SK-N-SH treated with all-trans-retinoic acid at 6 μM for 48 hours (cell line): ENCODE results near the gene HGS.

Experiments used
- ATAC-seq: fragments of 200-7000 bp; cut with Tn5 transposase; 3 replicates; pipeline ENCODE4 v1.9.1; 2020; ENCODE audit warnings: mild to moderate bottlenecking, moderate library complexity
- BACH2 ChIP-seq: fragments of 250-450 bp; sonication (Bioruptor Pico); IDR thresholded peaks from 2 replicates; pipeline ENCODE4 v1.9.0; 2021; ENCODE audit warnings: mild to moderate bottlenecking, borderline replicate concordance
- CSDC2 ChIP-seq: fragments of 250-450 bp; sonication (Bioruptor Pico); IDR thresholded peaks from 2 replicates; pipeline ENCODE4 v1.5.0; 2020; ENCODE audit warnings: mild to moderate bottlenecking, moderate library complexity
- CSRNP3 ChIP-seq: fragments of 250-450 bp; sonication (Bioruptor Pico); IDR thresholded peaks from 2 replicates; pipeline ENCODE4 v1.5.1; 2021; ENCODE audit warnings: mild to moderate bottlenecking, moderate library complexity
- ESRRG ChIP-seq: fragments of 250-450 bp; sonication (Bioruptor Pico); IDR thresholded peaks from 2 replicates; pipeline ENCODE4 v1.6.1; 2021; ENCODE audit warnings: mild to moderate bottlenecking
- GLIS3 ChIP-seq: fragments of 250-450 bp; sonication (Bioruptor Pico); IDR thresholded peaks from 2 replicates; pipeline ENCODE4 v1.5.0; 2020; ENCODE audit warnings: mild to moderate bottlenecking, moderate library complexity
- ISL1 ChIP-seq: fragments of 250-450 bp; sonication (Bioruptor Pico); IDR thresholded peaks from 2 replicates; pipeline ENCODE4 v2.1.2; 2022; ENCODE audit warnings: mild to moderate bottlenecking, moderate library complexity
- OSR1 ChIP-seq: fragments of 250-450 bp; sonication (Bioruptor Pico); IDR thresholded peaks from 2 replicates; pipeline ENCODE4 v1.8.0; 2022; ENCODE audit warnings: moderate library complexity, mild to moderate bottlenecking, inconsistent platforms
- PATZ1 ChIP-seq: fragments of 250-450 bp; sonication (Bioruptor Pico); IDR thresholded peaks from 2 replicates; pipeline ENCODE4 v1.8.0; 2020; ENCODE audit warnings: mild to moderate bottlenecking, moderate library complexity, borderline replicate concordance
- PPARA ChIP-seq: fragments of 250-450 bp; sonication (Bioruptor Pico); IDR thresholded peaks from 2 replicates; pipeline ENCODE4 v1.5.0; 2020; ENCODE audit warnings: mild to moderate bottlenecking, borderline replicate concordance
- RARB ChIP-seq: fragments of 250-450 bp; sonication (Bioruptor Pico); IDR thresholded peaks from 2 replicates; pipeline ENCODE4 v1.8.0; 2021; ENCODE audit warnings: mild to moderate bottlenecking, moderate library complexity
- SNAI2 ChIP-seq: fragments of 250-450 bp; sonication (Bioruptor Pico); IDR thresholded peaks from 2 replicates; pipeline ENCODE4 v1.5.0; 2020; ENCODE audit warnings: mild to moderate bottlenecking, moderate library complexity
- TCF4 ChIP-seq: fragments of 250-450 bp; sonication (Bioruptor Pico); IDR thresholded peaks from 2 replicates; pipeline ENCODE4 v1.8.0; 2021; ENCODE audit warnings: mild to moderate bottlenecking, moderate library complexity, borderline replicate concordance
- TOX ChIP-seq: fragments of 250-450 bp; sonication (Bioruptor Pico); IDR thresholded peaks from 2 replicates; pipeline ENCODE4 v1.8.0; 2021; ENCODE audit warnings: mild to moderate bottlenecking, moderate library complexity, borderline replicate concordance
- ZC3H10 ChIP-seq: fragments of 250-450 bp; sonication (Bioruptor Pico); IDR thresholded peaks from 2 replicates; pipeline ENCODE4 v1.5.1; 2021; ENCODE audit warnings: mild to moderate bottlenecking, moderate library complexity
- ZFP3 ChIP-seq: fragments of 250-450 bp; sonication (Bioruptor Pico); IDR thresholded peaks from 2 replicates; pipeline ENCODE4 v1.5.0; 2020; ENCODE audit warnings: mild to moderate bottlenecking, moderate library complexity
- ZFP30 ChIP-seq: fragments of 450-650 bp; formaldehyde crosslinking; IDR thresholded peaks from 2 replicates; pipeline ENCODE4 v1.5.0; 2022; ENCODE audit warnings: mild to moderate bottlenecking, moderate library complexity
- ZNF565 ChIP-seq: fragments of 450-650 bp; formaldehyde crosslinking; conservative IDR thresholded peaks from 2 replicates; pipeline ENCODE4 v1.5.0; 2020; ENCODE audit warnings: low read depth, mild to moderate bottlenecking, moderate library complexity
- ZNF70 ChIP-seq: fragments of 450-650 bp; formaldehyde crosslinking; IDR thresholded peaks from 2 replicates; pipeline ENCODE4 v1.5.0; 2020; ENCODE audit warnings: mild to moderate bottlenecking, moderate library complexity
- ZNF8 ChIP-seq: fragments of 450-650 bp; formaldehyde crosslinking; IDR thresholded peaks from 2 replicates; pipeline ENCODE4 v1.5.0; 2020; ENCODE audit warnings: mild to moderate bottlenecking, moderate library complexity
- TF ChIP-seq, protein P1 (sequence below): fragments of 250-450 bp; sonication (Bioruptor Pico); IDR thresholded peaks from 2 replicates; pipeline ENCODE4 v1.5.0; 2020; ENCODE audit warnings: mild to moderate bottlenecking, moderate library complexity
- TF ChIP-seq, protein P2 (sequence below): fragments of 250-450 bp; sonication (Bioruptor Pico); IDR thresholded peaks from 2 replicates; pipeline ENCODE4 v1.5.1; 2020; ENCODE audit warnings: low read depth, mild to moderate bottlenecking, moderate library complexity
- TF ChIP-seq, protein P3 (sequence below): fragments of 250-450 bp; sonication (Bioruptor Pico); IDR thresholded peaks from 2 replicates; pipeline ENCODE4 v1.8.0; 2021; ENCODE audit warnings: low read depth, mild to moderate bottlenecking, moderate library complexity, borderline replicate concordance

Gene HGS

DNA sequence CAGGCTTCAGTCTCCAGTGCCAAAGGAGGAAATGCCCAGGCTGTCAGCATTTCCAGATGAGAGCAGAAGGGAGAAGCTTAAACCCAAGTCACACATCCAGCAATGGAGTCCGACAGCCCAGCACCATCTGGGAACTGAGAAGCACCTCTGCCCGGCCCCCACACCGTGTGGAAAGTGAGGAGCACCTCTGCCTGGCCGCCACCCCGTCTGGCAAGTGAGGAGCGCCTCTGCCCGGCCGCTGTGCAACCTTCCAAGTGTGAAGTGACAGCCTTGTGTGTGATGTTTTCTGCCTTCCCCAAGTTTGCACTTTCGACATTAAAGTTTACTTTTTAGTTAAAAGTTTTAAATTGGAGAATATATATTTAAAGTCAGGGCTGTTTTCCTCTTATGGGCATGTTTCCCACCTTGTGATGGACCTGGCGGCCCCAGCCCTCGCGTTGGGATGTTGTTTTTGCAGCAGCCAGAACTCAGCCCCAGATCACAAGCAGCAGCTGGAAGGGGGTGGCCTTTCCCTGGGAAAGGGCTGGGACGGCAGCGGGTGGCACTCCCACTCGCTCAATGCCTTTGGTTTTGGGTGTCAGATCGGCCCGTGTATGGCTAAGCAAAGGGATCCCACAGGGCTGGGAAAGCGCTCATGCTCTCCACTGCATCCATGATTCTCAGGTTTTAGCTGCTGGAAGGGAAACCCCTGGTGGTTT is 10.1 kb upstream of the HGS start:
- no peak for ATAC-seq
- TF ChIP-seq, protein P1, sequence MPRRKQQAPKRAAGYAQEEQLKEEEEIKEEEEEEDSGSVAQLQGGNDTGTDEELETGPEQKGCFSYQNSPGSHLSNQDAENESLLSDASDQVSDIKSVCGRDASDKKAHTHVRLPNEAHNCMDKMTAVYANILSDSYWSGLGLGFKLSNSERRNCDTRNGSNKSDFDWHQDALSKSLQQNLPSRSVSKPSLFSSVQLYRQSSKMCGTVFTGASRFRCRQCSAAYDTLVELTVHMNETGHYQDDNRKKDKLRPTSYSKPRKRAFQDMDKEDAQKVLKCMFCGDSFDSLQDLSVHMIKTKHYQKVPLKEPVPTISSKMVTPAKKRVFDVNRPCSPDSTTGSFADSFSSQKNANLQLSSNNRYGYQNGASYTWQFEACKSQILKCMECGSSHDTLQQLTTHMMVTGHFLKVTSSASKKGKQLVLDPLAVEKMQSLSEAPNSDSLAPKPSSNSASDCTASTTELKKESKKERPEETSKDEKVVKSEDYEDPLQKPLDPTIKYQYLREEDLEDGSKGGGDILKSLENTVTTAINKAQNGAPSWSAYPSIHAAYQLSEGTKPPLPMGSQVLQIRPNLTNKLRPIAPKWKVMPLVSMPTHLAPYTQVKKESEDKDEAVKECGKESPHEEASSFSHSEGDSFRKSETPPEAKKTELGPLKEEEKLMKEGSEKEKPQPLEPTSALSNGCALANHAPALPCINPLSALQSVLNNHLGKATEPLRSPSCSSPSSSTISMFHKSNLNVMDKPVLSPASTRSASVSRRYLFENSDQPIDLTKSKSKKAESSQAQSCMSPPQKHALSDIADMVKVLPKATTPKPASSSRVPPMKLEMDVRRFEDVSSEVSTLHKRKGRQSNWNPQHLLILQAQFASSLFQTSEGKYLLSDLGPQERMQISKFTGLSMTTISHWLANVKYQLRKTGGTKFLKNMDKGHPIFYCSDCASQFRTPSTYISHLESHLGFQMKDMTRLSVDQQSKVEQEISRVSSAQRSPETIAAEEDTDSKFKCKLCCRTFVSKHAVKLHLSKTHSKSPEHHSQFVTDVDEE = no peak
- no peak for TF ChIP-seq ISL1 (CRISPR knock-in tag)
- no peak for TF ChIP-seq PATZ1
- no peak for TF ChIP-seq CSRNP3 (CRISPR knock-in tag)
- no peak for TF ChIP-seq TOX (CRISPR knock-in tag)
- TF ChIP-seq GLIS3 = no peak
- TF ChIP-seq BACH2 (CRISPR knock-in tag) = no peak
- TF ChIP-seq ESRRG (CRISPR knock-in tag) = no peak
- no peak for TF ChIP-seq ZC3H10
- no peak for TF ChIP-seq CSDC2 (CRISPR knock-in tag)
- TF ChIP-seq ZFP30 (CRISPR knock-in tag) = no peak
- TF ChIP-seq RARB (CRISPR knock-in tag) = no peak
- TF ChIP-seq SNAI2 = no peak
- no peak for TF ChIP-seq ZFP3 (CRISPR knock-in tag)
- no peak for TF ChIP-seq ZNF70
- TF ChIP-seq, protein P2, sequence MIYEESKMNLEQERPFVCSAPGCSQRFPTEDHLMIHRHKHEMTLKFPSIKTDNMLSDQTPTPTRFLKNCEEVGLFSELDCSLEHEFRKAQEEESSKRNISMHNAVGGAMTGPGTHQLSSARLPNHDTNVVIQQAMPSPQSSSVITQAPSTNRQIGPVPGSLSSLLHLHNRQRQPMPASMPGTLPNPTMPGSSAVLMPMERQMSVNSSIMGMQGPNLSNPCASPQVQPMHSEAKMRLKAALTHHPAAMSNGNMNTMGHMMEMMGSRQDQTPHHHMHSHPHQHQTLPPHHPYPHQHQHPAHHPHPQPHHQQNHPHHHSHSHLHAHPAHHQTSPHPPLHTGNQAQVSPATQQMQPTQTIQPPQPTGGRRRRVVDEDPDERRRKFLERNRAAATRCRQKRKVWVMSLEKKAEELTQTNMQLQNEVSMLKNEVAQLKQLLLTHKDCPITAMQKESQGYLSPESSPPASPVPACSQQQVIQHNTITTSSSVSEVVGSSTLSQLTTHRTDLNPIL (CRISPR knock-in tag) = no peak
- TF ChIP-seq, protein P3, sequence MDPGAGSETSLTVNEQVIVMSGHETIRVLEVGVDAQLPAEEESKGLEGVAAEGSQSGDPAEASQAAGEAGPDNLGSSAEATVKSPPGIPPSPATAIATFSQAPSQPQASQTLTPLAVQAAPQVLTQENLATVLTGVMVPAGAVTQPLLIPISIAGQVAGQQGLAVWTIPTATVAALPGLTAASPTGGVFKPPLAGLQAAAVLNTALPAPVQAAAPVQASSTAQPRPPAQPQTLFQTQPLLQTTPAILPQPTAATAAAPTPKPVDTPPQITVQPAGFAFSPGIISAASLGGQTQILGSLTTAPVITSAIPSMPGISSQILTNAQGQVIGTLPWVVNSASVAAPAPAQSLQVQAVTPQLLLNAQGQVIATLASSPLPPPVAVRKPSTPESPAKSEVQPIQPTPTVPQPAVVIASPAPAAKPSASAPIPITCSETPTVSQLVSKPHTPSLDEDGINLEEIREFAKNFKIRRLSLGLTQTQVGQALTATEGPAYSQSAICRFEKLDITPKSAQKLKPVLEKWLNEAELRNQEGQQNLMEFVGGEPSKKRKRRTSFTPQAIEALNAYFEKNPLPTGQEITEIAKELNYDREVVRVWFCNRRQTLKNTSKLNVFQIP (CRISPR knock-in tag) = no peak
- no peak for TF ChIP-seq OSR1 (CRISPR knock-in tag)
- no peak for TF ChIP-seq ZNF8 (CRISPR knock-in tag)

DNA sequence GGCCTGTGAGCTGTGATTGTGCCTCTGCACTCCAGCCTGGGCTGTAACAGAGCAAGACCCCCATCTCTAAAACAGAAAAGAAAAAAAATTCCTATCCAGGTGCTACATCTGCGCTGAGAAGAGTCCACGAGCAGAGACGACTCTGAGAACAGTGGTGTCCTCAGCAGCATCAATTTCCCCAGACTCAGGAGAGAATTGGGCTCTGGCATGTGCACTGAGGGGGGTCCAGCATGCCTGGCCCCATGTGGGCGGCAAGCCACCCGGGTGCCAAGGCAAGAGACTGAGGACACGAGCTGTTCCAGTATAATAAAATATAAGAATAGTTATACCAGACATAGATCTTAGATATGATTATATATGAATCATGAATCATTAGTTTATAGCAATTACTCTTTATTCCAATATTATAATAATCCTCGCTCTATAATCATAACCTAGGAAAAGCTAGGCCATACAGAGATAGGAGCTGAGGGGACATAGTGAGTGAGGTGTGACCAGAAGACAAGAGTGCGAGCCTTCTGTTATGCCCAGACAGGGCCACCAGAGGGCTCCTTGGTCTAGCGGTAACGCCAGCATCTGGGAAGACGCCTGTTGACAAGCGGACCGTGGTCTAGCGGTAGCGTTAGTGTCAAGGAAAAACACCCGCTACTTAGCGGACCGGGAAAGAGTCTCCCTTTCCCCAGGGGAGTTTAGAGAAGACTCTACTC is 8.1 kb upstream of the HGS start:
- peak; percentile 50 for ATAC-seq

GRCh38 chr17:81676906-81677305 is 6.9 kb upstream of the HGS start:
- ATAC-seq = peak; percentile 16; the same call in 2 of the 3 replicates
- TF ChIP-seq TCF4 (CRISPR knock-in tag) (no peak), ZC3H10 (no peak), PPARA (no peak), ESRRG (CRISPR knock-in tag) (no peak), CSRNP3 (CRISPR knock-in tag) (no peak), ZNF565 (no peak)
- TF ChIP-seq, all 23 proteins: peak for 0
